Gastrocnemius medialis (tissue), 4 donors: ENCODE measurements around the gene TEX48. TPM values are rescaled to one million over a fixed set of nuclear protein-coding genes. Genes with fewer than 3 reads are reported as not detected.

ENCODE experiments used
- ATAC-seq, 2 donors: fragments of 150-250 bp; one replicate each; pipeline ENCODE4 v1.9.1; 2016
- DNase-seq, 2 donors: peaks; one replicate each; pipeline ENCODE4 v3.0.0-alpha.2; 2019
- H3K27ac ChIP-seq, 4 donors: fragments of 200-600 bp; sonication (generic); 1 replicate in 1 of 4; 2 replicates in 3 of 4; pipeline ENCODE4 v1.5.1; 2016 to 2018; ENCODE audit warnings: mild to moderate bottlenecking in 2 of 4, moderate library complexity in 1 of 4
- H3K27me3 ChIP-seq, 3 donors: fragments of 200-600 bp; sonication (generic) in 2 of 3; 1 replicate in 1 of 3; 2 replicates in 2 of 3; pipeline versions ENCODE4 v1.5.1 to v1.6.0; 2016 to 2019; ENCODE audit warnings: mild to moderate bottlenecking in 1 of 3, moderate library complexity in 1 of 3
- H3K36me3 ChIP-seq, 2 donors: fragments of 200-600 bp; sonication (generic) in 1 of 2; one replicate each; pipeline ENCODE4 v1.5.1; 2017 to 2018
- H3K4me1 ChIP-seq, 2 donors: fragments of 200-600 bp; sonication (generic) in 1 of 2; one replicate each; pipeline ENCODE4 v1.5.1; 2016 to 2017; ENCODE audit warnings: mild to moderate bottlenecking in 2 of 2
- H3K4me3 ChIP-seq, 4 donors: fragments of 200-600 bp; sonication (generic) in 3 of 4; 1 replicate in 1 of 4; 2 replicates in 3 of 4; pipeline ENCODE4 v1.5.1; 2016 to 2019; ENCODE audit warnings: mild to moderate bottlenecking in 2 of 4
- H3K9me3 ChIP-seq, 3 donors: fragments of 200-600 bp; sonication (generic) in 2 of 3; 1 replicate in 1 of 3; 2 replicates in 2 of 3; pipeline ENCODE4 v1.5.1; 2016 to 2019
- CTCF ChIP-seq, 5 experiments: fragments of 450-650 bp in 3 of 5; fragments of 200-600 bp in 2 of 5; sonication (generic) in 2 of 5; IDR thresholded peaks in 4 of 5; conservative IDR thresholded peaks in 1 of 5; 1 replicate in 4 of 5; 2 replicates in 1 of 5; pipeline ENCODE4 v1.5.1; 2016 to 2019; ENCODE audit warnings: antibody characterized with exemption in 5 of 5, mild to moderate bottlenecking in 3 of 5, moderate library complexity in 3 of 5
- POLR2A ChIP-seq, 2 donors: fragments of 450-650 bp; IDR thresholded peaks; one replicate each; pipeline ENCODE4 v1.6.1; 2017; ENCODE audit warnings: antibody characterized with exemption in 2 of 2, mild to moderate bottlenecking in 2 of 2, moderate library complexity in 2 of 2
- in situ Hi-C, 4 donors: fragments of 200-750 bp; cut with MboI; loops; one replicate each; pipeline versions ENCODE4 v1.15.0 to v1.8.0; 2017; ENCODE audit warnings: low sequenced_read_pairs in 4 of 4
- intact Hi-C: fragments of 100-400 bp; cut with DNase I; formaldehyde crosslinking; loops from one replicate; pipeline ENCODE4 v1.15.1; 2023; ENCODE audit warnings: low total_unique reads
- total RNA-seq, 4 donors: library from RNA; depleted of rRNA; stranded (reverse); fragments of >200 nt; gene quantifications; one replicate each; pipeline versions ENCODE4 v1.1.0 to v1.2.3, GENCODE V29; 2016

TEX48 gene
- total RNA-seq, 4 donors from 2014 or later, result not detected

DNA sequence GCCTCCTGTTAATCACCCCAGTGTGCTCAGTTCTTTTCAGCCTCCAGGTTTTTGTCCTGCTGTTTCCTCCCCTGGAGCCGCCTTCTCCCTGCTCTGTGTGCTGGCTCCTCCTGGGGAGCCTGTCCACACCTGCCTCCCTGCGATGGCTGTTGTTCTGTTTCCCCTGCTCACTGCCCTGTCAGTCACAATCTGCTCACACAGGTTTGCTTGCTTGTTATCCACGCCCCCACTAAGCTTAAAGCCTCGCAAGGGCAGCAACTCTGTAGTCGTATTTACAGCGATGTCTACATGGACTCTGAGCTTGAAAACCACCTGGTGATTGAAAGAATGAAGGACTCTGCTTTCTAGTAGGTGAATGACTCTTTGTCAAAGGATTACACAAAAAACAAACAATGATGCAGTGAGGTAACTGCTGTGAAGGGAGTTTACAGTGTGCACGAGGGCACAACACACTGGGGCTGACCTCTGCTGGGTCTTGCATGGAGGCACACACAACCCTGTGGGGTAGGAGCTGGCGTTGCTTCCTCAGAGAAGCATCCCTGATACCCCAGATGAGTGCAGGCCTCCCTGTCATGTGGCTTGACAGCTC is 39.6 kb upstream of the TEX48 start:
- intact Hi-C loops, result no loop called here
- DNase-seq, result no peak
- no peaks in the 10 kb centered on the region for H3K27me3 ChIP-seq
- no peaks in the 10 kb centered on the region for H3K9me3 ChIP-seq
- ATAC-seq, result no peak
- H3K4me3 ChIP-seq, result no peak overlapping the region
- no peak overlapping the region for H3K27ac ChIP-seq
- no peaks in the 10 kb centered on the region for H3K4me1 ChIP-seq
- no peak for TF ChIP-seq CTCF (IDR thresholded peaks at IDR 0.05 in 4 of 5, conservative IDR thresholded peaks at IDR 0.05 in 1 of 5)
- TF ChIP-seq POLR2A (IDR thresholded peaks at IDR 0.05), result no peak
- no peaks in the 10 kb centered on the region for H3K36me3 ChIP-seq
- in situ Hi-C loops, result no loop called here

- H3K4me3 ChIP-seq, result no peak overlapping the region
- intact Hi-C loops (no loop called here), in situ Hi-C loops (no loop called here)
- no peaks in the 10 kb centered on the region for H3K36me3 ChIP-seq
- H3K9me3 ChIP-seq, result no peaks in the 10 kb centered on the region
- DNase-seq (no peak), ATAC-seq (no peak)
- H3K27ac ChIP-seq, result no peak overlapping the region
- H3K4me1 ChIP-seq, result no peaks in the 10 kb centered on the region
- no peak for TF ChIP-seq CTCF (IDR thresholded peaks at IDR 0.05 in 4 of 5, conservative IDR thresholded peaks at IDR 0.05 in 1 of 5)
- TF ChIP-seq POLR2A (IDR thresholded peaks at IDR 0.05), result no peak
- no peaks in the 10 kb centered on the region for H3K27me3 ChIP-seq
Measured at GRCh38 chr9:114720086-114720676, 38.2 kb upstream of the TEX48 start.

GRCh38 chr9:114719290-114719689 is 37.3 kb upstream of the TEX48 start:
- intact Hi-C loops (no loop called here), in situ Hi-C loops (no loop called here)
- Histone ChIP-seq H3K27ac (no peak overlapping the region), H3K4me1 (no peaks in the 10 kb centered on the region), H3K27me3 (no peaks in the 10 kb centered on the region), H3K36me3 (no peaks in the 10 kb centered on the region), H3K4me3 (no peak overlapping the region), H3K9me3 (no peaks in the 10 kb centered on the region)
- no peak for ATAC-seq
- DNase-seq, result no peak
- TF ChIP-seq POLR2A (IDR thresholded peaks at IDR 0.05), result no peak
- TF ChIP-seq CTCF (IDR thresholded peaks at IDR 0.05 in 4 of 5, conservative IDR thresholded peaks at IDR 0.05 in 1 of 5), result no peak

DNA sequence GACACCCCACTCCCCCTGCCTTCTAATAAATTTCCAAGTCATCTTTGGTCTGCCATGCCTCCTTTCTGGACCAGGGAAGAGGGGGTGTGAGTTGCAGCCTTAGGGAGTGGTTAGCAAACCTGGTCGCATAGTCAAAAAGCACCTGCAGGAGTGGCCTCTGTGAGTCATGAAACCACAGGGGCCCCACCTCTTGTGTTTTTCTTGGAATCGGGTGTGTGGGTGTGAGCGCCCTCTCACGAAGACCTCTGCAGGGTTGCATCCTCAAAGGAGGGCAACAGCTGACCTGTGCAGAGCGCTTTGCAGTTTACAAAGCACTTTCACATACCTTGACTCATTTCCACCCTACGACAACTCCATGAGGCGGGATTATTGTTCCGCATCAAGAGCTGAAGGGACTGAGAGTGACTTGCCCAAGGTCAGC is 36.8 kb upstream of the TEX48 start:
- no peaks in the 10 kb centered on the region for H3K36me3 ChIP-seq
- no peak for ATAC-seq
- in situ Hi-C loops, result no loop called here
- H3K4me1 ChIP-seq, result no peaks in the 10 kb centered on the region
- H3K27ac ChIP-seq, result no peak overlapping the region
- no peak for TF ChIP-seq CTCF (IDR thresholded peaks at IDR 0.05 in 4 of 5, conservative IDR thresholded peaks at IDR 0.05 in 1 of 5)
- no peak for TF ChIP-seq POLR2A (IDR thresholded peaks at IDR 0.05)
- intact Hi-C loops, result no loop called here
- no peak for DNase-seq
- no peaks in the 10 kb centered on the region for H3K27me3 ChIP-seq
- no peaks in the 10 kb centered on the region for H3K9me3 ChIP-seq
- H3K4me3 ChIP-seq, result no peak overlapping the region
